ENCODE data around the gene TRIO.

DNA sequence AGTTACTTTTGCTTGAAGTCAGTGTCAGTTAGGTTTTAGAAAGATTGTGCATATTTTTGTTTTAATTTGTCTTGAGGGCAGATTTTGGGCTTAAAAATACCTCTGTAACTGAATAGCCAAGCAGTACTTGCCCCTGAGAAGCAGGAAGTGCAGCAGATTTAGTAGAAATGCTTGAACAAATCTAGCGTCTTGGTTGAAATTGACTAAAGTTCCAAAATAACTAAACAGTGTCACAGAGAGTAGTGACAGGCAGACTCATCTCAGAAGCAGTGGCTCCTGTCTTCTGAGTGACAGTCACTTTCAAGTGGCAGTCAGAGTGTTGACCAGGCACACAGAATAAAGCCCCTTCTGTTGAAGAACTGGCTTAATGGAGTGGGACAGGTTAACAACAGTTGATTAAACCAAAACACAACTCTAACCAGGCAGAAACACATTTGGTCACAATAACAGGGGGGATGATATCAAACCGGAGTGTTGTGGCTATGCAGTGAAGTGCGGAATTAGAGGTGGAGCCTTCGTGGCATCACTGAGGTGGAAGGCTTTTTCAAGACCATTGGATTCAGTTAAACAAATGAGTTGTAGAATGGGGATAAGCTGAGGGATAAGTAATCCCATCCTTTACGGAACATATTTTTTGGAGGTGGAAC lies 29.1 kb downstream of the TRIO start:
- TF ChIP-seq, protein P1, sequence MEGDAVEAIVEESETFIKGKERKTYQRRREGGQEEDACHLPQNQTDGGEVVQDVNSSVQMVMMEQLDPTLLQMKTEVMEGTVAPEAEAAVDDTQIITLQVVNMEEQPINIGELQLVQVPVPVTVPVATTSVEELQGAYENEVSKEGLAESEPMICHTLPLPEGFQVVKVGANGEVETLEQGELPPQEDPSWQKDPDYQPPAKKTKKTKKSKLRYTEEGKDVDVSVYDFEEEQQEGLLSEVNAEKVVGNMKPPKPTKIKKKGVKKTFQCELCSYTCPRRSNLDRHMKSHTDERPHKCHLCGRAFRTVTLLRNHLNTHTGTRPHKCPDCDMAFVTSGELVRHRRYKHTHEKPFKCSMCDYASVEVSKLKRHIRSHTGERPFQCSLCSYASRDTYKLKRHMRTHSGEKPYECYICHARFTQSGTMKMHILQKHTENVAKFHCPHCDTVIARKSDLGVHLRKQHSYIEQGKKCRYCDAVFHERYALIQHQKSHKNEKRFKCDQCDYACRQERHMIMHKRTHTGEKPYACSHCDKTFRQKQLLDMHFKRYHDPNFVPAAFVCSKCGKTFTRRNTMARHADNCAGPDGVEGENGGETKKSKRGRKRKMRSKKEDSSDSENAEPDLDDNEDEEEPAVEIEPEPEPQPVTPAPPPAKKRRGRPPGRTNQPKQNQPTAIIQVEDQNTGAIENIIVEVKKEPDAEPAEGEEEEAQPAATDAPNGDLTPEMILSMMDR (IDR thresholded peaks at IDR 0.05): no peak
- TF ChIP-seq POLR2A (IDR thresholded peaks at IDR 0.05): no peak
